RCC 7860 (cell line): Measurements from ENCODE around the gene DPCD.

Experiments used
- DNase-seq: peaks from one replicate; pipeline ENCODE4 v3.0.0-alpha.2; 2015; ENCODE audit warnings: low spot score
- FAIRE-seq: peaks from 2 replicates; lab custom pipeline; 2012; peaks lifted over from hg19 to GRCh38; lab: Jason Lieb, UNC

DPCD gene

GRCh38 chr10:101566333-101567164 is 21.6 kb upstream of the DPCD start:
- no peak for DNase-seq

DNA sequence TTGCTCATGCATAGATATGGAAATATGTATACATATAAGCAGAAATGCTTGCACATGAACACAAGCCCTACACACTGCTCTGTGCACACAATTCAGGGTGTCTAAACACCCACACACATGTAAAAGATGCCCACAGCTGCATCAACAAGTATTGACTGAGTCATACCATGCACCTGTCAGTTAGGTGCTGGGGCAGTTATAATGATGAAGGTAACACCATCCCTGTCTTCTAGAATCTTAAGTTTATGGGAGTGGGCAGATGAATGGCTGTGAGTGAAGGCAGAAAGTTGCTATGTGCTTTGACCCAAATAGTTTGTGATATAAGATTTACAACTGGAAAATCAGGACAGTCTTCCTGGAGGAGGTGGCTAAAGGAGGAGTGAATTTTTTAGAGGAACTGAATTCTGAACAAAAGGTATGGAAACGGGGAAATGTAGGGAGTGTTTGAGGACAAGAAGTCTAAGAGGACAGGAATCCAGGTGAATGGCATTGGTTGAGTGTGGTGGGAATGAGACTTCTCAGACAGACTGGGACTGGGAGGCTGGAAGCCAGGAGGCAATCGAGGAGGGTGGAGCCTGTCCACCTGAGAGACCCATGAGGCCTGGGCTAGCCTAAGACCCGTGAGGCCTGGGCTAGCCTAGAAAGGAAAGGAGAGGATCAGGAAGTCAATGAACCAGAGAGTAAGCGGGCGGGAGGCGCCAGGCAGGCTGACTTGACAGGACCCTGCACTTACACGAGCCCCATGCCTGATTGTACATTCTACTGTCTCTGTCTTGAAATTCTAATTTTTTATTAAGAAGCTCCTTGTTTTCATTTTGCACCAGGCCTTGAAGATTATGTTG is 20.7 kb upstream of the DPCD start:
- no peak for FAIRE-seq

More at GRCh38 chr10:101566333-101567164, 21.6 kb upstream of the DPCD start:
- no peak for FAIRE-seq

GRCh38 chr10:101568054-101568745 is 19.9 kb upstream of the DPCD start:
- FAIRE-seq (no peak), DNase-seq (no peak)

More for the DNA sequence above, 20.7 kb upstream of the DPCD start:
- DNase-seq, result no peak

DNA sequence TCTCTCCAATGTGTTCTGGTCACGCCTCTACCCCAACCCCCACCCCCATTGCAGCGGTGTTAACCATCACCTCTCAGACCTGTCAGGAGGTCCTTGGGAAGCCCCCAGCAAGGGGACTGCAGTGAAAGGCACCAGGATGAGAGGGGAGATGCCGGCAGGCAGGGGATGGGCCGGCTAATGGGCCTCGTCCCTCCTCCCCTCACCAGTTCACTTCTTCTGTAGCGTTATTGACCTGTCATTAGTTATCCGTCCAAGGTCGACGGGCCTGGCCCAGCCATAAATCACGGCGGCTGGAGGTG is 18.8 kb upstream of the DPCD start:
- DNase-seq (no peak), FAIRE-seq (no peak)

DNA sequence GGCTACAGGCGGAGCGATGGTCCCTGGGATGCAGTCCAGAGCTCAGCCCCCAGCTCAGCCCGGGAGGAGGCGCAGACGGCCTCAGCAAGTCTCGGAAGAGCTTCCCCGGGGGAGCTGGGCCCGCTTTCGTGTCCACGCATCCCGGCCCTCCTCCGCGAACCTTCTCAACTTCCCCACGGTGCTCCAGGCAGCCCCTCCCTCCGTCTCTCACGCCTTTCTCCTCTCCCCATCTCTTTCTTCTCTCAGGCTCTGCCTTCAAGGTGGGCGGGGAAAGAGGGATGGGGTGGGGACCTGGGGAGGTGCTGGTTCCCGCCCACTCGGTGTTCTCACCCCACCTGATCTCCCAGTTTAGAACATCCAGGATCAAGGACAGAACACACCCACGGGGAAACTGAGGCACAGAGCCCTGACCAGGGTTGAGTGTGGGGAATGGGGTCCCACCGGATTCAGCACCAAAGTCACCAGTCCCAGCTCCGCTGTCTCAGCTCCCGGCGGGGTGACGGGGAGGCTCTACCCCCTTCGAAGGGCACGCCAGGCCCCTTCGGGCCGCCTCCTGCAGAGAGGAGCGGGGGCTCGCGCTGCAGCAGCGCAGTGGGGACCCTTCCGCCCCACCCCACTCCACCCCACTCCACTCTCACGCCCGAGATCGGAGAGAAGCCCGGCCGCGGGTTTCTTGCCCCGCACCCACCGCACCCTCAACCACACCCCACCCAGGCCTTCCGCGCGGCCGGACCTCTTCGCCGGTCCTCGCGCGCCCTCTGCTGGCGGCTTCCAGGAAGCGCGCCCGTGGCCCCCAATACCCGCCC is 18.3 kb upstream of the DPCD start:
- FAIRE-seq (no peak), DNase-seq (peak; percentile 27)

GRCh38 chr10:101570428-101571270 is 17.5 kb upstream of the DPCD start:
- no peak for DNase-seq

DNA sequence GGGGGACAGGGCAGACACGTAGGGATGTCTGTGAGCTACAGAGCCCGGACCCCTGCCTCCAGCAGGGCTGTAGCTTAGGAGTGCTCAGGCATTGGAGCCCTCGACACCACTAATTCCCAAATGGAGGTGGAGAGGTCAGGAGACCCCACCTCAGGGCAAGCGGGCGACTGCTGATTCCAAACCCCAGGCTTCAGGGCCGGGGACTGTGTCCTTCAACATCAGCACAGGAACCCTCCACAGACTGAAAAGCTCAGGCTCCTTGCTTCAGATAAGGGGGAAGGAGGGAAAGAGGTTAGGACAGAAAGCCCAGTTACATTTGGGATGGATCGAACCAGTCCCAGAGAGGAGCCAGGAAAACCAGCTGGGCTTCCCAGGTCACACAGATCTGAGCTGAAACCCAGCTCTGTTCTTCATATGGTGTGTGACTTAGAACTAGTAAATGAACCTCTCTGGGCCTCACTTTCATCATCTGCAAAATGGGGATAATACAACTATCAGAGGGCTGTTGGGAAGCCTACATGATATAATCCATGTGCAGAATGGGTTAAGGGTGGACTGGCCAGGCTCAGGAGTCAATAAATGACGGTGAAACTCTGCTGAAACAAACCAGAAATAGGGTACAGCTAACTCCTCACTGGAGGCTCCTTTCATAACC is 16.7 kb upstream of the DPCD start:
- no peak for DNase-seq
- no peak for FAIRE-seq

More at GRCh38 chr10:101570428-101571270, 17.5 kb upstream of the DPCD start:
- no peak for FAIRE-seq

DNA sequence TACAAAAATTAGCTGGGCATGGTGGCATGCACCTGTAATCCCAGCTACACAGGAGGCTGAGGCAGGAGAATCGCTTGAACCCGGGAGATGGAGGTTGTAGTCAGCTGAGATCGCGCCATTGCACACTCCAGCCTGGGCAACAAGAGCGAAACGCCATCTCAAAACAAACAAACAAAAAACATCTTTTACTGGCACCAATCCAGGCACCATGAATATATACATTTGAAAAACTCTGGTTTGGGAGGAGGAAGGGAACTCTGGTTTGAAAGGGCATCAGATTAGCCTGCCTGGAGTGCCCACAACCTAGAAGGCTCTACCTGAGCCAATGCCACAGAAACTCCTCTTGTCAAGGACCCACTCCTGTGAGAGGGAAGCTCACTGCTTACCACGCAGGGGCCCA is 16.0 kb upstream of the DPCD start:
- FAIRE-seq (no peak), DNase-seq (no peak)

DNA sequence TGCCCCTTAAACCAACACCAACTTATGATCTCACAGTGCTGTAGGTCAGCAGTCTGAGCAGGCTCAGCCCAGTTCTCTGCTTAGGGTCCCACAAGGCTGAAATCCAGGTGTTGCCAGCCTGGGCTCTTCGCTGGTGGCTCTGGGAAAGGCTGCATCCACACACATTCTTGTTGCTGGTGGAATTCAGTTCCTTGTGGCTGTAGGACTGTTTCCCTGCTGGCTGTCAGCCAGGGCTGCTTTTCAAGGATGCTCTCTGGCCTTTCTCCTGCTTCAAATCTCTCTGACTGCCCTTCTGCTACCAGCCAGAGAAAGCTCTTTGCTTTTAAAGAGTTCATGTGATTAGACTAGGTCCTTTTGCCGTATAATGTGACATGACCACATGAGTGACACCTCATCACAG is 15.3 kb upstream of the DPCD start:
- DNase-seq (no peak), FAIRE-seq (no peak)

DNA sequence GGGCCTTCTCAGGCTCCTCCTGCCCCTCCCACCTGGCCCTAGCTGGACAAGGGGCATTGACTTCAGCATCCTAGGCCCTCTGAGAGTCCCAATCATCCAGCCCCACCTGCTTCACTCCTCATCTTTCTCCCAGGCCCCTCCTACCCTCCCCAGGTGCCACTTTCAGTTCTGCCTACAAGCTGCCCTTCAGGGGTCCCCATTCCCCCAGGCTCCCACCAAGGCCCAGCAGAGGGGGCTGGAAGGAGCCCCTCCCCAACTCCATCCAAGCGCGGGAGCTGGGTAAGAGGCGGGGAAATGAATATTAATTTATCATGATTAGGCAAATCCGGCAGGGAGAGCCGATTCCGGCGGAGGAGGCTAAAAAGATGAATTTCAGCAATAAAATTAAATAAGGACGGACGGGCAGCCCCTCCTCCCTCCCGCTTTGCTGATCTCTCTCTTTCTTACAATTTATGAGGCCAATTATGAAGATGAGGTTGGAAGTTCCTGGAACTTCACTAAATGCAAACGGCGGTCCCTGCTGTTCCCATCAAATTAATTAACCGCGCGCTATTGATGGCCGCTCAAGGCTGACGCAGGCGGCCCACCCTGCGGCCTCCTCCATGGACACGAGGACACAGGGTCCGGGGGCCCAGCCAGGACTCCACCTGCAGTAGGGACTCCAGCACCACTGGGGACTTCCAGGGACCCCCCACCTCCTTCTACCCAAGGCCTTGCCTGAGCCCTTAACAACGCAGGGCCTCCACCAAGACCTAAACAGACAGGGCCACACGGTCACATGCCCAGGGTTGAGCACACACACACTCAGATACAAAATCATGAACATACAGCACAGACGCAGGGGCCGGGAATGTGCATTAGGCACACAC is 14.0 kb upstream of the DPCD start:
- FAIRE-seq, result no peak

DNA sequence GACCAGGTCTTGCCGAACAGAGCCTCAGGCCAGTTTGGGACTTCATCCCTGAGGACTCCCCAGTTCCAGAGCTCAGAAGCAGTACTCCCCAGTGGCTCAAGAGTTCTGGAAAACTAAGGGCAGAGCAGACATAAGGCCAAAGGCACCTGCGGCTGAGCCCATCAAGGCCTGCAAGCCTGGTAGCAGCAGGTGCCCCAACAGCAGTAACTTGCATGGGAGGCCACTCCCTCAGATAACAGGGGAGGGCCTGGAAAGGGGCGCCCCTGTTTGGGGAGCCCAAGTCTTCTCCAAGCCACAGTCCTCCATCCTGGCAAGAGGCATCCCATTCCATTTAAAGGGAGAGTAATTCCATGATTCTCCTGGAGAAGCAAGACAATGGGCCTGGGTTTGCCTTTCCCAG is 13.0 kb upstream of the DPCD start:
- FAIRE-seq (no peak), DNase-seq (no peak)

More for the DNA sequence above, 14.0 kb upstream of the DPCD start:
- no peak for DNase-seq

GRCh38 chr10:101575580-101576210 is 12.4 kb upstream of the DPCD start:
- no peak for FAIRE-seq

DNA sequence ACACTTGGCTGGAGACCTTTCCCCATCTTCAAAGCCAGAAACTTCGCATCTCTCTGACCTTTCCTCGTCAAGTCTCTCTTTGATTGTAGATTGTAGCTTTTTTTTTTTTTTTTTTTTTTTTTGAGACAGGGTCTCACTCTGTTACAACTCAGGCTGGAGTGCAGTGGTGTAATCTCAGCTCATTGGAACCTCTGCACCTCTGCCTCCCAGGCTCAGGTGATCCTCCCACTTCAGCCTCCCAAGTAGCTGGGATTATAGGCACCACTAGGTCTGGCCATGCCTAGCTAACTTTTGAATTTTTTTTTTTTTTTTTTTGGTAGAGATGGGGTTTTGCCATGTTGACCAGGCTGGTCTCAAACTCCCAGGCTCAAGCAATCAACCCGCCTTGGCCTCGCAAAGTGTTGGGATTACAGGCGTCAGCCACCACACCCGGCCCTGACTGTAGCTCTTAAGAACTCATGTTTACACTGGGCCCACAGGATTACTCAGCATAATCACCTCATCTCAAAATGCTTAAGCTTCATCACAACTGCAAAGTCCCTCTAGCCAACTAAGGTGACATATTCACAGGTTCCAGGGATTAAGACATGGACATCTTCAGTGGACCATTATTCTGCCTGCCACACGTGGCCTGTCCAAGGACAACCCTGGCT is 11.8 kb upstream of the DPCD start:
- no peak for FAIRE-seq
- DNase-seq, result no peak

More at GRCh38 chr10:101575580-101576210, 12.4 kb upstream of the DPCD start:
- no peak for DNase-seq

- DNase-seq (no peak), FAIRE-seq (no peak)
Measured at GRCh38 chr10:101577121-101577871, 10.8 kb upstream of the DPCD start.

DNA sequence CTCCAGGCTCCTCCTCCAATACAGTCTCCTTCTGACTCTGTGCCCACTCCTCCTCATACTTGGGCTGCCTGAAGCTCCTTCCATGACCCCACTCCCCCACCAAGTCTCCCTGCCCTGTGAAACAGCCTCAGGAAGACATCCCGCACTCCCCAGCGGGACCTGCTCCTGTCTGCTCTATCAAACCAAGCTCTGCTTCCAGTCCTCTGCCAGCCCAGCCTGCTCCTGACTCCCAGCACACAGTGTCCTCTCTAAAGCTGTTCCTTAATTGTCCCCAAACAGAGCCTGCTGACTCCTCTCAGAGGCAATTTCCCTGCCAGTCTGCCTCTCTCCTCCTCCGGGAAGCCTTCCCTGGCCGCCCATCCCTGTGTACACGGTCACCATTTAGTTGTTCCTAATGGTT is 9.9 kb upstream of the DPCD start:
- FAIRE-seq (no peak), DNase-seq (no peak)

DNA sequence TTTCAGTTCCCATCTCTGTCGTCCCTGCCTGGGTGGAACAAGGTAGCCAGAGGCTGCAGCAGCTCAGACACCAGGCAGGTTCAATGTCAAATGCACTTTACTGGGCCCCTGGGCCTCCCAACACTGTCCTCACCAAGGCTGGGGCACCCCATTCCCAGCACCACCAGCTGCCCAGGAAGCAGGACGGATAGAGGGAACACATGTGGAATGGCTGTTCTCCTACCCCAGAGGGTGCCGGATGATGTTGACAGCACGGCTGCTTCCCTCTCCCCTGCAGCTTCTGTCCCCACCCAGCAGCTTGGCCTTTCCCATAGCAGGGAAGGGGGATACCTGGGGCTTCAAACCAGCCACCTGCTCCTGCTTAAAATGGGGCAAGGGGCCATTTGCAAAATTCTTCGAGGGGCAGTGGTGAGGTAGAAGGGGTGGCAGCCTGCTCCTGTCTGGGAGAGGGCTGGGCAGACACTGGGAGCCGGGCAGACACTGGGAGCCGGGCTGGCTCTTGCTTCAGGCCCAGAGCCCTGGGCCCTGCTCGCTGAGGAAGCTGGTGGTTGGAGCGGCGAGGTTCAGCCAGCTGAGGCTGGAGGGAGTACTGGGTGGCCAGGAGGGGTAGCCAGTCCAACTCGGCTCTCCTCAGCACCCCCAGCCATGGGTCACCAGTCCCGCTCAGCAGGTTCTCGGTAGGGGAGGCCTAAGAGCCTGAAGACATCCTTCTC is 9.2 kb upstream of the DPCD start:
- DNase-seq (no peak), FAIRE-seq (no peak)
